GM12801 (cell line): ENCODE data around the gene CHODL.

ENCODE experiments used
- TF ChIP-seq, protein P1 (sequence below): IDR thresholded peaks from one replicate; pipeline ENCODE4 v1.5.1; 2011; ENCODE audit warnings: control low read depth; ENCODE audit not compliant: insufficient read length; ENCODE audit errors: extremely low read depth

Gene CHODL

GRCh38 chr21:18245464-18245967, 883 bp downstream of the CHODL start:
- TF ChIP-seq, protein P1, sequence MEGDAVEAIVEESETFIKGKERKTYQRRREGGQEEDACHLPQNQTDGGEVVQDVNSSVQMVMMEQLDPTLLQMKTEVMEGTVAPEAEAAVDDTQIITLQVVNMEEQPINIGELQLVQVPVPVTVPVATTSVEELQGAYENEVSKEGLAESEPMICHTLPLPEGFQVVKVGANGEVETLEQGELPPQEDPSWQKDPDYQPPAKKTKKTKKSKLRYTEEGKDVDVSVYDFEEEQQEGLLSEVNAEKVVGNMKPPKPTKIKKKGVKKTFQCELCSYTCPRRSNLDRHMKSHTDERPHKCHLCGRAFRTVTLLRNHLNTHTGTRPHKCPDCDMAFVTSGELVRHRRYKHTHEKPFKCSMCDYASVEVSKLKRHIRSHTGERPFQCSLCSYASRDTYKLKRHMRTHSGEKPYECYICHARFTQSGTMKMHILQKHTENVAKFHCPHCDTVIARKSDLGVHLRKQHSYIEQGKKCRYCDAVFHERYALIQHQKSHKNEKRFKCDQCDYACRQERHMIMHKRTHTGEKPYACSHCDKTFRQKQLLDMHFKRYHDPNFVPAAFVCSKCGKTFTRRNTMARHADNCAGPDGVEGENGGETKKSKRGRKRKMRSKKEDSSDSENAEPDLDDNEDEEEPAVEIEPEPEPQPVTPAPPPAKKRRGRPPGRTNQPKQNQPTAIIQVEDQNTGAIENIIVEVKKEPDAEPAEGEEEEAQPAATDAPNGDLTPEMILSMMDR, result no peak

DNA sequence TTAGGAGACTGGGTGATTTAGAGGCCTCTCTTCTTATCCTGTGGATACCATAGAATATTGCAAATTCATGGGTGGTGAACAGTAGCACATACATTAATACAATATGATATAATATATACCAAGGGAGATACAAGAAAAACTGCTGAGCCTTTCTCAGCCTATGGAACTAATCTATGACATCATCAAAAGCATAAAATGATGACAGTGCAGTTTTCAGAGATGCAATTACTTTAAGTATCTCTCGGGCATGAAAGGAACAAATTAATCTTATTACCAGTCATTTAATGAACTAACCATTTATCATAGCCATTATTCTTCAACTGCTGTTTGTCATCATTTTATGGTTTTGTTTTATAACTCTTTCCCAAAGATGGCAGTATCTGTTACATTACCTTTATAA, 3.5 kb downstream of the CHODL start:
- TF ChIP-seq, protein P1, result no peak

DNA sequence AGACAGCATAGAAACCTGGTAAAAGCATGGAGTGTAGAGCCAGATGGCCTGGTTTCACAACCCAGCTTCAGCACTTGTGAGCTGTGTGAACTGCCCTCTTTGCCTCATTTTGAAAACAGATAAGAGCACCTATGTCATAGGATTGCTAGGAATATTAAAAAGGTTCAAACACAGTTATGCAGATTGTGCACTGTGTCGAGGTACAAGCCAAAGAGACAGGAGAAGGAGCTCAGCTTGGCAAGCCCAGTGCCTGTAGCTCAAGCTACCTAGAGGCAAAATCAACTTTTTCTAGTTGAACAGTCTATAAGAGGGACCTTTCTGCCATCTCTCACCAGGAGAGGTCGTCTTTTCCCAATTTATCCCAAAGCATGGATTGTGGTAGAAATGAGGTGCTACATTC, 5.0 kb downstream of the CHODL start:
- TF ChIP-seq, protein P1, result no peak

GRCh38 chr21:18251065-18251464, 6.4 kb downstream of the CHODL start:
- TF ChIP-seq, protein P1, result no peak

- TF ChIP-seq, protein P1, result no peak
Observed at GRCh38 chr21:18252256-18252655, 7.6 kb downstream of the CHODL start.

GRCh38 chr21:18252680-18253079, 8.0 kb downstream of the CHODL start:
- TF ChIP-seq, protein P1, result no peak

GRCh38 chr21:18253221-18253620, 8.6 kb downstream of the CHODL start:
- TF ChIP-seq, protein P1, result no peak
